Measurements from ENCODE around the gene CNTN4.

Gene CNTN4

DNA sequence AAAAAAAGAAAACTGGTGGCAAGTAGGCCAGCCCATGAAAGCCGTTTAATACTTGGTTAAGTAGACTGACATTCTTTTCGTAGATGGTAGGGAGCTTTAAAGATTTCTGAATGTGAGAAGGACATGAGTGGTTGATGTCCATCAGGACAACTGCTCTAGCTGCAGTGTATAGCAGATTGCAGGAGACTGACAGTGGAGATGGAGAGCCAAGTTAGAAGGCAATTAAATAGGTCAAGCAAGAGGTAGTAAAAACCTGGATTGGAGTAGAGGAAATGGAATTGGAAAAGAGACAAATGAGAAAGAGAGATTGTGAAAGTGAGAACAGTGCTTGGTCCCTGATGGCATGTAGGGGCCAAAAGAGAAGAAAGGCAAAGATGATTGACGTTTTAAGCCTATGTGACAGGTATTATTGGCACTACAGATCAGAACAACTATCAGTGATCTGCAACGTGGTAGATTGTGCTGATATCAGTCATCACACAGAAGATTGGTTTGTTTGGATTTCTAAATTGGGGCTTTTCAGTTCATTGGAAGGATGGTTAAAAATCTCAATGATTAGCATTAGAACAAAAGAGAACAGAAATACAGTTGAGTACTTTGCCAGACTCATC is 74.0 kb downstream of the CNTN4 start:
- no peaks in the 10 kb centered on the region for H3K4me1 ChIP-seq (ENCODE audit: low read length)
- no peaks in the 10 kb centered on the region for H4K20me1 ChIP-seq (ENCODE audit: insufficient read depth, low read length)
- no peak overlapping the region for H3K9ac ChIP-seq (ENCODE audit: low read length)
- H3K4me3 ChIP-seq (ENCODE audit: low read length), result no peak overlapping the region
- H3K79me2 ChIP-seq (ENCODE audit: low read length), result no peaks in the 10 kb centered on the region
- no peaks in the 10 kb centered on the region for H3K9me2 ChIP-seq (replicated peaks; ENCODE audit: insufficient read depth, low read length)
- no peak overlapping the region for H3K27ac ChIP-seq (ENCODE audit: low read length)
- no peak overlapping the region for H2AFZ ChIP-seq (ENCODE audit: low read length)
- TF ChIP-seq, protein P1, sequence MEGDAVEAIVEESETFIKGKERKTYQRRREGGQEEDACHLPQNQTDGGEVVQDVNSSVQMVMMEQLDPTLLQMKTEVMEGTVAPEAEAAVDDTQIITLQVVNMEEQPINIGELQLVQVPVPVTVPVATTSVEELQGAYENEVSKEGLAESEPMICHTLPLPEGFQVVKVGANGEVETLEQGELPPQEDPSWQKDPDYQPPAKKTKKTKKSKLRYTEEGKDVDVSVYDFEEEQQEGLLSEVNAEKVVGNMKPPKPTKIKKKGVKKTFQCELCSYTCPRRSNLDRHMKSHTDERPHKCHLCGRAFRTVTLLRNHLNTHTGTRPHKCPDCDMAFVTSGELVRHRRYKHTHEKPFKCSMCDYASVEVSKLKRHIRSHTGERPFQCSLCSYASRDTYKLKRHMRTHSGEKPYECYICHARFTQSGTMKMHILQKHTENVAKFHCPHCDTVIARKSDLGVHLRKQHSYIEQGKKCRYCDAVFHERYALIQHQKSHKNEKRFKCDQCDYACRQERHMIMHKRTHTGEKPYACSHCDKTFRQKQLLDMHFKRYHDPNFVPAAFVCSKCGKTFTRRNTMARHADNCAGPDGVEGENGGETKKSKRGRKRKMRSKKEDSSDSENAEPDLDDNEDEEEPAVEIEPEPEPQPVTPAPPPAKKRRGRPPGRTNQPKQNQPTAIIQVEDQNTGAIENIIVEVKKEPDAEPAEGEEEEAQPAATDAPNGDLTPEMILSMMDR (IDR thresholded peaks at IDR 0.05; ENCODE audit: low read length), result no peak
- TF ChIP-seq EZH2 (optimal IDR thresholded peaks at IDR 0.05; ENCODE audit: low read depth, low read length), result no peak
- no peak overlapping the region for H3K4me2 ChIP-seq (ENCODE audit: low read depth, low read length)
- no peak for DNase-seq
- H3F3A ChIP-seq (ENCODE audit: insufficient read depth, low read length), result no peaks in the 10 kb centered on the region
- H3K27me3 ChIP-seq (replicated peaks; ENCODE audit: insufficient read depth, low read length), result no peaks in the 10 kb centered on the region
- H3K9me3 ChIP-seq (replicated peaks; ENCODE audit: insufficient read depth, low read length), result no peaks in the 10 kb centered on the region
- H3K36me3 ChIP-seq (replicated peaks; ENCODE audit: insufficient read depth, low read length), result no peaks in the 10 kb centered on the region

DNA sequence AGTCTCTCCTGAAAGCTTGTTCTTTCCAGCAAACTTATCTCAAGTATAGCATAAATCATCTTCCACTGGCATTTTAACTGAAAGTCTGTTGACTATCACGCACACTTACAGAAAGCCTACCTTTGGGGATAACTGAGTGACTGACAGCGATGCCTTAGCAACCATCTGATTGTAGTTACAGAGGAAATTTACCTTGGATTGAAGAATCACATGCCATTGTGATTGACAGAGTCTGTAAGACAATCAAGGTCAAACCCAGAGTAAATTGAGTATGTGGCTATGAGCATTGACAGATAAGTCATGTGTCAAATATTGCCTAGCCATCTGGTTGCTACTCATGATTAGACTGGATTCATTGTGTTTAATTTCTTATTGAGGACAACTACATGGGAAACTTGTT is 82.0 kb downstream of the CNTN4 start:
- Histone ChIP-seq H3K4me1 (ENCODE audit: low read length) (no peaks in the 10 kb centered on the region), H3K79me2 (ENCODE audit: low read length) (no peaks in the 10 kb centered on the region), H4K20me1 (ENCODE audit: insufficient read depth, low read length) (no peaks in the 10 kb centered on the region), H3F3A (ENCODE audit: insufficient read depth, low read length) (no peaks in the 10 kb centered on the region), H3K4me3 (ENCODE audit: low read length) (no peak overlapping the region), H3K27me3 (replicated peaks; ENCODE audit: insufficient read depth, low read length) (no peaks in the 10 kb centered on the region), H2AFZ (ENCODE audit: low read length) (no peak overlapping the region), H3K9me2 (replicated peaks; ENCODE audit: insufficient read depth, low read length) (no peaks in the 10 kb centered on the region), H3K4me2 (ENCODE audit: low read depth, low read length) (no peak overlapping the region), H3K9me3 (replicated peaks; ENCODE audit: insufficient read depth, low read length) (no peaks in the 10 kb centered on the region), H3K36me3 (replicated peaks; ENCODE audit: insufficient read depth, low read length) (no peaks in the 10 kb centered on the region), H3K9ac (ENCODE audit: low read length) (no peak overlapping the region), H3K27ac (ENCODE audit: low read length) (no peak overlapping the region)
- TF ChIP-seq, protein P1 (IDR thresholded peaks at IDR 0.05; ENCODE audit: low read length), result no peak
- TF ChIP-seq EZH2phosphoT487 (IDR thresholded peaks at IDR 0.05; ENCODE audit: low read length) (no peak), EZH2 (optimal IDR thresholded peaks at IDR 0.05; ENCODE audit: low read depth, low read length) (no peak)
- no peak for DNase-seq

DNA sequence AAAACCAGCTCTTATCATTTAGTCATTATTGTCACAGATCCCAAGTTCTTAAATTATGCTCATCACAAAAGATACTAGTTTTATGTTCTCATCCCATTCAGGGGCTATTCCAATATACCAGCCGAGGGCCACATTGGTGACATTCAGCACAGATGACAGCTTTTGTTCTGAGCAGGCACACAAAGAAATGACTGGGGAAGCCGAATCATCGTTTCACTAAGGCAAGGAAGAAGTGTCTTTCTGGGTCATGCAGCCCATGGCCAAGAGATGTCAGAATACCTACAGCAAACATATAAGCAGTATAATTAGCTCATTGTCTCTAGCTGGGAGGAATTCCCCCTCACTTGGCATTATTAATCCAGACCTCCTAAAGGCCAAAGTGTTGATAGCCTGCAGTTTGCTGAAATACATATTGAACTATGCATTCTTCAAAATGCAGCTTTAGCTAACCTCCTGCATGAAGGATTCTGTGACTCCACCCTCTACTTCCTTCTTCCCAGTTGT is 100.2 kb downstream of the CNTN4 start:
- no peaks in the 10 kb centered on the region for H3K36me3 ChIP-seq (replicated peaks; ENCODE audit: insufficient read depth, low read length)
- DNase-seq, result no peak
- H3K9me2 ChIP-seq (replicated peaks; ENCODE audit: insufficient read depth, low read length), result no peaks in the 10 kb centered on the region
- H3K27me3 ChIP-seq (replicated peaks; ENCODE audit: insufficient read depth, low read length), result no peaks in the 10 kb centered on the region
- H3K79me2 ChIP-seq (ENCODE audit: low read length), result no peaks in the 10 kb centered on the region
- H3K9me3 ChIP-seq (replicated peaks; ENCODE audit: insufficient read depth, low read length), result no peaks in the 10 kb centered on the region
- H3K27ac ChIP-seq (ENCODE audit: low read length), result no peak overlapping the region
- H3K9ac ChIP-seq (ENCODE audit: low read length), result no peak overlapping the region
- H3K4me2 ChIP-seq (ENCODE audit: low read depth, low read length), result no peak overlapping the region
- H2AFZ ChIP-seq (ENCODE audit: low read length), result no peak overlapping the region
- no peaks in the 10 kb centered on the region for H3K4me1 ChIP-seq (ENCODE audit: low read length)
- no peaks in the 10 kb centered on the region for H3F3A ChIP-seq (ENCODE audit: insufficient read depth, low read length)
- TF ChIP-seq EZH2phosphoT487 (IDR thresholded peaks at IDR 0.05; ENCODE audit: low read length) (no peak), EZH2 (optimal IDR thresholded peaks at IDR 0.05; ENCODE audit: low read depth, low read length) (no peak)
- TF ChIP-seq, protein P1 (IDR thresholded peaks at IDR 0.05; ENCODE audit: low read length), result no peak
- no peak overlapping the region for H3K4me3 ChIP-seq (ENCODE audit: low read length)
- no peaks in the 10 kb centered on the region for H4K20me1 ChIP-seq (ENCODE audit: insufficient read depth, low read length)
